ENCODE data around the gene CABLES1.

The CABLES1 gene

GRCh38 chr18:23243816-23244215 is 108.5 kb downstream of the CABLES1 start:
- no peak for DNase-seq (ENCODE audit: low read depth)

GRCh38 chr18:23244401-23244800 is 109.1 kb downstream of the CABLES1 start:
- DNase-seq (ENCODE audit: low read depth) = no peak

GRCh38 chr18:23245461-23245860 is 110.2 kb downstream of the CABLES1 start:
- no peak for DNase-seq (ENCODE audit: low read depth)

- DNase-seq (ENCODE audit: low read depth) = no peak
Measured at GRCh38 chr18:23247331-23247730, 112.0 kb downstream of the CABLES1 start.

GRCh38 chr18:23247896-23248295 is 112.6 kb downstream of the CABLES1 start:
- DNase-seq (ENCODE audit: low read depth) = no peak

GRCh38 chr18:23248826-23249225 is 113.5 kb downstream of the CABLES1 start:
- no peak for DNase-seq (ENCODE audit: low read depth)

GRCh38 chr18:23249348-23249747 is 114.1 kb downstream of the CABLES1 start:
- DNase-seq (ENCODE audit: low read depth) = no peak

GRCh38 chr18:23250893-23251656 is 115.8 kb downstream of the CABLES1 start:
- DNase-seq (ENCODE audit: low read depth) = no peak

- DNase-seq (ENCODE audit: low read depth) = no peak
Measured at GRCh38 chr18:23253630-23254029, 118.3 kb downstream of the CABLES1 start.

- no peak for DNase-seq (ENCODE audit: low read depth)
Measured at GRCh38 chr18:23257137-23257536, 121.9 kb downstream of the CABLES1 start.

GRCh38 chr18:23257686-23258565 is 122.6 kb downstream of the CABLES1 start:
- DNase-seq (ENCODE audit: low read depth) = no peak

GRCh38 chr18:23258566-23259469 is 123.5 kb downstream of the CABLES1 start:
- no peak for DNase-seq (ENCODE audit: low read depth)

GRCh38 chr18:23259701-23260681 is 124.7 kb downstream of the CABLES1 start:
- DNase-seq (ENCODE audit: low read depth) = no peak

- no peak for DNase-seq (ENCODE audit: low read depth)
Measured at GRCh38 chr18:23260926-23261590, 125.8 kb downstream of the CABLES1 start.

GRCh38 chr18:23263551-23264235 is 128.4 kb downstream of the CABLES1 start:
- no peak for DNase-seq (ENCODE audit: low read depth)

GRCh38 chr18:23265682-23266399 is 130.6 kb downstream of the CABLES1 start:
- no peak for DNase-seq (ENCODE audit: low read depth)

- no peak for DNase-seq (ENCODE audit: low read depth)
Measured at GRCh38 chr18:23266717-23267446, 131.6 kb downstream of the CABLES1 start.

GRCh38 chr18:23267447-23267776 is 132.1 kb downstream of the CABLES1 start:
- DNase-seq (ENCODE audit: low read depth) = no peak

GRCh38 chr18:23268641-23269040 is 133.4 kb downstream of the CABLES1 start:
- no peak for DNase-seq (ENCODE audit: low read depth)

Data from stimulated activated CD4-positive, alpha-beta T cell treated with anti-CD3 and anti-CD28 coated beads, Interleukin-2, amount 100 ng/mL, for 4 hours (primary cell).